Esophagus (tissue), 2 donors: ENCODE results near the gene THSD4. TPM values are rescaled to one million over a fixed set of nuclear protein-coding genes. Genes with fewer than 3 reads are reported as not detected.

ENCODE experiments used
- H3K27ac ChIP-seq, 2 donors: one replicate each; pipeline ENCODE4 v1.5.1; 2013; ENCODE audit warnings: low read depth in 2 of 2, mild to moderate bottlenecking in 2 of 2, inconsistent platforms in 1 of 2, low read length in 1 of 2, moderate library complexity in 1 of 2
- H3K27me3 ChIP-seq, 2 donors: one replicate each; pipeline ENCODE4 v1.6.1; 2013; ENCODE audit warnings: low read length in 2 of 2, control low read depth in 1 of 2, mild to moderate bottlenecking in 1 of 2; ENCODE audit not compliant: insufficient read depth in 2 of 2, control insufficient read depth in 1 of 2
- H3K36me3 ChIP-seq, 2 donors: one replicate each; pipeline ENCODE4 v1.6.1; 2013; ENCODE audit warnings: low read length in 1 of 2; ENCODE audit not compliant: control insufficient read depth in 2 of 2, insufficient read depth in 2 of 2
- H3K4me1 ChIP-seq, 2 donors: one replicate each; pipeline ENCODE4 v1.6.1; 2013; ENCODE audit warnings: low read length in 1 of 2; ENCODE audit not compliant: control insufficient read depth in 2 of 2, insufficient read depth in 2 of 2
- H3K4me3 ChIP-seq, 2 donors: one replicate each; pipeline ENCODE4 v1.5.1; 2013; ENCODE audit warnings: low read length in 2 of 2, mild to moderate bottlenecking in 2 of 2, low read depth in 1 of 2, moderate library complexity in 1 of 2
- H3K9me3 ChIP-seq, 2 donors: one replicate each; pipeline ENCODE4 v1.6.1; 2013; ENCODE audit warnings: mild to moderate bottlenecking in 2 of 2, low read depth in 1 of 2, low read length in 1 of 2, moderate library complexity in 1 of 2; ENCODE audit not compliant: control insufficient read depth in 2 of 2, insufficient read depth in 1 of 2
- WGBS, 2 donors: extraction: QIAGEN DNeasy Blood & Tissue Kit; methylation state at CpG; one replicate each; pipeline ENCODE4 v1.1.7; 2013; 5-methylcytosine and 5-hydroxymethylcytosine counted together
- polyA plus RNA-seq, 2 donors: library from polyadenylated mRNA; stranded (reverse); fragments of 200-250 nt; gene quantifications; one replicate each; pipeline ENCODE4 v1.2.3, GENCODE V29; 2013
- donor health status: healthy with polysubstance abuse.
- donor health status: Bipolar disorder and iron deficiency.

THSD4 gene
- polyA plus RNA-seq, 2 donors = 34.1 to 49.7 TPM

DNA sequence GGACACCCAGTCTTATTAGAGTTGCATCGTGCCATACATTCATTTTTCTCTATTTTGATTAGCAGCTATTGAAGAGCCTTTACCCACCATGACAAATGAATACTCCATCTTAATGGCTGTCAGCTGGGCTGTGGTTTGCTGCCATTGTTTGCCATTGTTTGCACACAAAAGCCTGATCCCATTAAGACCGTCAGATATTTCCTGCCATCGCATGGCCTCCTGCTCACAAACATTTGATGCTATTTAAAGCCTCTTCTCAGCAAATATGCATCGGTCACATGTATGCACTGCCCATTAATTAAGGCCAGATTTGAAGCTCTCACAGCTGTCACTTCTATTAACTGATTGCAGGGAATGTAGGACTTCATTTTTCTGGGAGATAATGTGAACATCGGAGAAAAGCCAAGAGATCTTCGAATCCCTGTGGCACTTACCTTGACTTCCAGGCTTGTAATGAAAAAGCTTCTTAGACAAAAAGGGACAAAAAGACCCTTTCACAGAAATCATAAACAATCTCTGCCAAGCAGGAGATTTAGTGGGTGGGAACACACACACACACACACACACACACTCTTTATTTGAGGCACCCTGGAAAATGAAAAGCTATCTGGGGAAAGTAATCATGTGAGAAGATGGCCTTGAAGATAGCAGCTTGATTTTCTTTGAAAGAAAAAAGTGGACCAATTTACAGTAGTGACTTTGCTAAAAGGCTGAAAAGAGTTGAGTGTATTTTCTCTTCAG is 519.7 kb downstream of the THSD4 start:
- WGBS, 2 donors = 29 to 41% methylated on average over 6 of the region's 6 CpGs
- H3K4me3 ChIP-seq = no peak overlapping the region
- no peaks in the 10 kb centered on the region for H3K27me3 ChIP-seq
- H3K27ac ChIP-seq = no peak overlapping the region
- peaks cover 0 to 4% of the 10 kb centered on the region in 2 donors for H3K36me3 ChIP-seq
- H3K9me3 ChIP-seq = no peaks in the 10 kb centered on the region
- H3K4me1 ChIP-seq = no peaks in the 10 kb centered on the region

DNA sequence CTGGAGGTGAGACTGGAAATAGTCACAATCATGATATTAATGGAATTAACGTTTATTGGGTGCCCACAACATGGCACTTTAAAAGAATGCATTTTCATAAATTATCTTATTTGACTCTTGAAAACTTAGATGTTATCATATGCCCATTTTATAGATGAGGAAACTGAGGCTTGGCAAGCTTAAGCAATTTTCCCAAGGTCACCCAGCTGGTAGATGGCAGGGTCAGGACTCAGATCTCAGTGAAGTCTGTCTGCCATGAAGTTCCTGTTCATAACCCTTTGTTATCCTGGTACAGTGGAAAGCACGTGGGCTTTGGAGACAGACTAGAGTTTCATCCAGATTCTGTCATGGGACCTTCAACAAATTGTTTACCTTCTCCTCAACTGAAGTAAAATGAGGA is 520.5 kb downstream of the THSD4 start:
- no peaks in the 10 kb centered on the region for H3K9me3 ChIP-seq
- no peak overlapping the region for H3K27ac ChIP-seq
- no peaks in the 10 kb centered on the region for H3K4me1 ChIP-seq
- H3K36me3 ChIP-seq = peaks cover 0 to 4% of the 10 kb centered on the region in 2 donors
- WGBS, 2 donors = 71 to 73% methylated on average over 2 of the region's 2 CpGs
- H3K4me3 ChIP-seq = no peak overlapping the region
- no peaks in the 10 kb centered on the region for H3K27me3 ChIP-seq

DNA sequence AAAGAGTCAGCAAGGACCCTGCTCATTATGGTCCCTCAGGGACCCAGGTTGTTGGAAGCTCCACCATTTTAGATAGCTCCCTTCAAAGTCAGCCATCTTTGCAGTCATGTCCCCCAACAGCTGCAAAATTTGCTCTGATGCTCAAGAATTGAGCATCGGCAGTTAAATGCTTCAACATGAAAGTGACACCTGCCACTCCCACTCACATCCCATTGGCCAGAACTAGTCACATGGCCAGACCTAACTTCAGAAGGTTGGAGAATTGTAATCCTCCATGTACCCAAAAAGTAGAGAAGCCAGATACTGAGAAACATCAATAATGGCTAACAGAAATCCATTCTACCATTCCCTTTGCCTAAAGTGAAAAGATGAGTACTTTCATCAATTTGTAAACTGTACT is 523.6 kb downstream of the THSD4 start:
- no peak overlapping the region for H3K27ac ChIP-seq
- no peaks in the 10 kb centered on the region for H3K36me3 ChIP-seq
- H3K9me3 ChIP-seq = no peaks in the 10 kb centered on the region
- no peaks in the 10 kb centered on the region for H3K4me1 ChIP-seq
- WGBS, 2 donors = 68 to 93% methylated on average over 1 of the region's 1 CpG
- H3K27me3 ChIP-seq = no peaks in the 10 kb centered on the region
- no peak overlapping the region for H3K4me3 ChIP-seq

DNA sequence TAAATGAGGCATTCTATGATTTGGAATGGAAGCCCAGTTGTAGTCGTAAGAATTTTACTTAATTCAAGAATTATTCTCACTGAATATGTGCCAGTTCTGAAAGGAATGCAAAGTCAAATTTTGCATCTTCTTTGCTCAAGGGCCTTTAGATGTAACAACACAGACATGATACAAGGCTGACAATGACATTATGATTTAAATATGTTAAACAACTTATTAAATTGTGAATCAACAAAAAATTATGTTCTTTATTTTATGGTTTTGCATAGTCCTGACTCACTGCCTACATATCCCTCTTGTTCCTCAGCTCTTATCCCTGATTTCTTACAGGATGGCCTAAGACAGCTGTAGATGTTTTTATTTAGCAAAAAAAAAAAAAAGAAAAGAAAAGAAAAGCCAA is 524.2 kb downstream of the THSD4 start:
- Histone ChIP-seq H3K27me3 (no peaks in the 10 kb centered on the region), H3K4me1 (no peaks in the 10 kb centered on the region), H3K27ac (no peak overlapping the region), H3K36me3 (no peaks in the 10 kb centered on the region), H3K4me3 (no peak overlapping the region), H3K9me3 (no peaks in the 10 kb centered on the region)
- WGBS, 2 donors = 45 to 75% methylated on average over 1 of the region's 1 CpG

DNA sequence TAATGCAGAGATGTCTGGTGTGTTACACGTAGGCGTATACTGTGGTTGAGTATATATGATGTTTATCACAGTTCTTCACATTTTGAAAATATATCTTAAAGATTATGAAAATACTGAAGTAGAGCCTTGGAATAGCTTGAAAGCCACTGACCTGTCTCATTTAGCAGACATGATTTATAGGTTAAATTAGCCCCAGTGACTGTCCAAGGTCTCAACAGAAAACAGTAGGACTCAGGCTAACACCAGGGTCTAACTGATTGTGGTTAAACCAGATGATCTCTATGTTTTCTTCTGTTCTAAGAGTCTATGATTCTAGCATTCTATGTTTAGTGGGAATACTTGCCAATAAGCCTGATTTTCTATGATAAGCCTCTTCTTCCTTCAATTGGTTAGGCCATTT is 528.6 kb downstream of the THSD4 start:
- WGBS, 2 donors = 93% methylated on average over 2 of the region's 2 CpGs
- Histone ChIP-seq H3K9me3 (no peaks in the 10 kb centered on the region), H3K36me3 (no peaks in the 10 kb centered on the region), H3K4me3 (no peak overlapping the region), H3K27ac (no peak overlapping the region), H3K27me3 (no peaks in the 10 kb centered on the region), H3K4me1 (no peaks in the 10 kb centered on the region)

DNA sequence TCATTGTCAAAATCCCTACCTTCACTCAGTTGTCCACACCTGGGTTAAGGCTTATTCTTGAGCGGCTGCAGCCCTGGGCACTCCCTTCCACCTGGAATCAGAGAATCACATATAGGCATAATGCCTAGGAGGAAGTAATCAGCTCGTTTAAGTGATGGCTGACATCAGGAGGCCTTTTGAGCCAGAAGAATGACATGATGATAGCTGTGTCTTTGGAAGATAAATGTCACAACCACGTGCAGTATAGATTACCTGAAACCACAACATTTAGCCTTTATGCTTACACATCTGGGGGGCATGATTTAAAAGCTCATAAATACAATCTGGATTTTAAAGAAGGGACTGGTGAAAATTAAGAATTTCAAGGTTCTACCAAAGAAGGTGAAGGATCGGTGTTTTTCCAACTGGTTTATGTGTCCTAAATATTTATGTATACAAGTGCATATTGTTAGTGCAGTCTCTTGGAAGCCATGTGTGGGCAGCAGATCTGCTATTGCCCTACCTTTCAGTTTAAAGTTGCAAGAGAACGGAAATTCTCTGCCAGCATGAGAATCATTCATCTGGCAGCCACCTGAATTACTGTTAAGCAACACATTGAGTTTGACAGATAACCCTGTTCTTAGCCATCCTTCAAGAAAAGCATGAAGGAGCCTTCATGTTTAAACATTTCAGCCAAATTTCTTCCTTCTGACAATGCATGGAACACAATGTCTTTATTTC is 531.7 kb downstream of the THSD4 start:
- Histone ChIP-seq H3K27me3 (no peaks in the 10 kb centered on the region), H3K36me3 (no peaks in the 10 kb centered on the region), H3K4me3 (no peak overlapping the region), H3K4me1 (peaks cover 0 to 4% of the 10 kb centered on the region in 2 donors), H3K27ac (peak overlapping the region in 1 of 2 donors; percentile 21), H3K9me3 (no peaks in the 10 kb centered on the region)
- WGBS, 2 donors = 49% methylated on average over 5 of the region's 5 CpGs

DNA sequence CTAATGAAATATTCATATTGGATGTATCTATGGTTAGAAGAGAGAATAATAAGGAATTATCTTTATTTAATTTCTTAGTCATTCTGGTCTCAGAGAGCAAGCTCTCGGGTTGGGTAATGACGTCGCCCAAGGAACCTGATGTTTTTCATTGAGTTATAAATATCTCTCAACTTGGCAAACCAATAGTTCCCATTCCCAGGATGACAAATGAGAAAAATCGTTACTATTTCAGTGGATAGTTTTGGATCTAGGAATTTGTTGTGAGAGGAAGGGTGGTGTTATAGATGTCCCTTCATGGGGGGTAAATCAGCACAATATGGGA is 532.2 kb downstream of the THSD4 start:
- Histone ChIP-seq H3K9me3 (no peaks in the 10 kb centered on the region), H3K4me1 (peaks cover 0 to 5% of the 10 kb centered on the region in 2 donors), H3K27me3 (no peaks in the 10 kb centered on the region), H3K36me3 (no peaks in the 10 kb centered on the region), H3K27ac (no peak overlapping the region), H3K4me3 (no peak overlapping the region)
- WGBS, 2 donors = 35 to 56% methylated on average over 4 of the region's 4 CpGs

DNA sequence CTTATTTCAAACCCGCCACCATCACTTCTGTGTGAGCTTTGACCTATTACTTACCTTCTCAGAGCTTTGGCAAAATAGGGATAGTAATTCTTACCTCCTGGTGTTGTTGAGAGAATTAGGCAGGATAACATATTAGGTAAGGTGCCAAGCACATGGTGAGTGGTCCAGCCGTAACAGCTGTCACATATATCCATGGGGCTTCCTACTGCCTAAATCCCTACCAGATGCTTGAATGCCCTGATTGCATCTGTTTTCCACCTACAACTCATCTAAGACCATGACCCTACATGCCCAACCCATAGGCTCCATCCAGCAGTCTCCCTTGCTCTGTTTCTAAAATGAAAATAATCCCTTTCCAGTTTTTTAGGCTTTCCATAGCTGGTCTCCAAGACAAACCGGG is 532.8 kb downstream of the THSD4 start:
- Histone ChIP-seq H3K27me3 (no peaks in the 10 kb centered on the region), H3K9me3 (no peaks in the 10 kb centered on the region), H3K27ac (no peak overlapping the region), H3K4me3 (no peak overlapping the region), H3K36me3 (no peaks in the 10 kb centered on the region), H3K4me1 (peaks cover 0 to 5% of the 10 kb centered on the region in 2 donors)
- WGBS, 2 donors = 73 to 80% methylated on average over 3 of the region's 3 CpGs

DNA sequence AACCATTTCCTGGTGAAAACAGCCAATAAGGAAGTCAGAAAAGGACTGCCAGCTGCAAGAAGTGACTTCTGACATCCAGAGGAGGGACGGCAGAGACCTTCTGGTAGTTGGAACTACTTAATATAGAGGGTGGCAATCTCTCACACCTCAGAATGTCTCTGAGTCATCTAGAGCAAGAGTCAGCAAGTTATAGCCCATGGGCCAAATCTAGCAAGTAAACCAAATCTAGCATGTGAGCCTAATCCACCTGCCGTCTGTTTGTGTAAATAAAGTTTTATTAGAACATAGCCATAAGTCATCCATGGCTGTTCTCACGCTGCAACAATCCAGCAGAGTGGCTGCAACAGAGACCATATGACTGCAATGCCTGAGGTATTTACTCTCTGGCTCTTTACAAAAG is 534.6 kb downstream of the THSD4 start:
- Histone ChIP-seq H3K4me1 (peaks cover 0 to 5% of the 10 kb centered on the region in 2 donors), H3K27me3 (no peaks in the 10 kb centered on the region), H3K27ac (peak overlapping the region; percentile 27 to 46), H3K36me3 (no peaks in the 10 kb centered on the region), H3K4me3 (no peak overlapping the region), H3K9me3 (no peaks in the 10 kb centered on the region)
- WGBS, 2 donors = 44 to 52% methylated on average over 3 of the region's 3 CpGs

DNA sequence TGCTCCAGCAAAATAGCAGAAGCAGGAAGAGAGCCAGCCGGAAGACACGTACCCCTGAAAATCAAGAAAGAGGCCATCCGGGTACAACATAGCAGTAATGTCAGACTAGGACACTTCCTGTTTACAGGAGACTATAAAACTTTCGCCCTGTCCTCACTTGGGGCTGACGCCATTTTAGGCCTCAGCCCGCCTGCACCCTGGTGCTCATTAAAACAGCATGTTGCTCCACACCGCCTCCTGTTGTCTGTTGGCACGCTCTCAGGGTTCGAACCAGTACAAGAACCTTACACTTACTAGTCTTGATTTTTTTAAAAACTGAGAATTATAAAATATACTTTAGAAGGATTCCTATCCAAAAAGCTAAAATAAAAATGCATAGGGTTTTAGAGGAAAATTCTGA is 535.3 kb downstream of the THSD4 start:
- peak overlapping the region; percentile 27 to 46 for H3K27ac ChIP-seq
- H3K27me3 ChIP-seq = no peaks in the 10 kb centered on the region
- WGBS, 2 donors = 81 to 88% methylated on average over 9 of the region's 9 CpGs
- H3K4me1 ChIP-seq = peaks cover 0 to 5% of the 10 kb centered on the region in 2 donors
- H3K36me3 ChIP-seq = no peaks in the 10 kb centered on the region
- H3K9me3 ChIP-seq = no peaks in the 10 kb centered on the region
- no peak overlapping the region for H3K4me3 ChIP-seq
